SK-N-SH (cell line): Measurements from ENCODE around the gene COLEC12. TPM values are rescaled to one million over a fixed set of nuclear protein-coding genes. Genes with fewer than 3 reads are reported as not detected.

ENCODE experiments used
- CTCF ChIA-PET: fragments of 300-600, 350-600 bp; formaldehyde crosslinking; extraction: SDS; loops from one replicate; lab custom pipeline; 2021; lab: Yijun Ruan, JAX
- POLR2A ChIA-PET: fragments of 350-600 bp; sonication (Branson Sonifier 250); formaldehyde crosslinking; extraction: SDS; loops from one replicate; lab custom pipeline; 2020; ENCODE audit warnings: antibody characterized with exemption, inconsistent platforms; lab: Yijun Ruan, JAX
- DNase-seq: peaks from one replicate; pipeline ENCODE4 v3.0.0; 2012
- H2AFZ ChIP-seq: fragments of 200-600 bp; sonication (generic); 2 replicates; pipeline ENCODE4 v1.8.1; 2016; ENCODE audit warnings: antibody characterized with exemption, mild to moderate bottlenecking, low read depth
- H3F3A ChIP-seq: fragments of 200-600 bp; sonication (generic); replicated peaks from 2 replicates; pipeline ENCODE3; 2016; ENCODE audit warnings: antibody characterized with exemption, mild to moderate bottlenecking; ENCODE audit not compliant: insufficient read depth
- H3K27ac ChIP-seq, 2 experiments: fragments of 200-500 bp in 1 of 2; fragments of 200-600 bp in 1 of 2; sonication (Bioruptor generic) in 1 of 2; sonication (generic), shearing (Covaris generic) in 1 of 2; 2 replicates each; pipeline versions ENCODE4 v1.5.1 to v1.6.1; 2014 to 2016; ENCODE audit warnings: low read depth in 2 of 2, inconsistent platforms in 1 of 2, low read length in 1 of 2, mild to moderate bottlenecking in 1 of 2, mixed read lengths in 1 of 2
- H3K27me3 ChIP-seq: fragments of 200-600 bp; sonication (generic), shearing (Covaris generic); 2 replicates; pipeline ENCODE4 v1.6.1; 2016; ENCODE audit warnings: mixed run types; ENCODE audit not compliant: insufficient read depth
- H3K36me3 ChIP-seq, 2 experiments: fragments of 200-500 bp in 1 of 2; fragments of 200-600 bp in 1 of 2; sonication (Bioruptor generic) in 1 of 2; sonication (generic) in 1 of 2; replicated peaks in 1 of 2; 2 replicates each; pipeline versions ENCODE3 to v1.5.1; 2014 to 2016; ENCODE audit warnings: low read length in 1 of 2, mild to moderate bottlenecking in 1 of 2; ENCODE audit not compliant: insufficient read depth in 2 of 2, control insufficient read depth in 1 of 2
- H3K4me1 ChIP-seq, 2 experiments: fragments of 200-500 bp in 1 of 2; fragments of 200-600 bp in 1 of 2; sonication (Bioruptor generic) in 1 of 2; sonication (generic), shearing (Covaris generic) in 1 of 2; 2 replicates each; pipeline versions ENCODE4 v1.5.1 to v1.6.1; 2014 to 2016; ENCODE audit warnings: low read depth in 1 of 2, low read length in 1 of 2, mixed run types in 1 of 2; ENCODE audit not compliant: insufficient read depth in 2 of 2, control insufficient read depth in 1 of 2
- H3K4me2 ChIP-seq: fragments of 200-600 bp; sonication (generic), shearing (Covaris generic); 2 replicates; pipeline ENCODE4 v1.6.1; 2017; ENCODE audit warnings: mixed run types
- H3K4me3 ChIP-seq, 2 experiments: fragments of 200-500 bp in 1 of 2; fragments of 200-600 bp in 1 of 2; sonication (Bioruptor generic) in 1 of 2; sonication (generic), shearing (Covaris generic) in 1 of 2; 2 replicates each; pipeline versions ENCODE4 v1.5.1 to v1.8.1; 2014 to 2016; ENCODE audit warnings: low read depth in 2 of 2, inconsistent platforms in 1 of 2, low read length in 1 of 2, mild to moderate bottlenecking in 1 of 2, mixed read lengths in 1 of 2, moderate library complexity in 1 of 2
- H3K79me2 ChIP-seq: fragments of 200-600 bp; sonication (generic); 2 replicates; pipeline ENCODE4 v1.8.1; 2017; ENCODE audit warnings: mild to moderate bottlenecking; ENCODE audit not compliant: insufficient read depth
- H3K9ac ChIP-seq: fragments of 200-600 bp; sonication (generic); 2 replicates; pipeline ENCODE4 v1.6.1; 2017; ENCODE audit warnings: mixed run types
- H3K9me2 ChIP-seq: fragments of 200-600 bp; sonication (generic); 2 replicates; pipeline ENCODE4 v1.6.1; 2017; ENCODE audit warnings: mixed run types
- H3K9me3 ChIP-seq: fragments of 200-600 bp; sonication (generic); 2 replicates; pipeline ENCODE4 v1.6.1; 2017; ENCODE audit warnings: mixed run types, mild to moderate bottlenecking, moderate library complexity
- H4K20me1 ChIP-seq: fragments of 200-600 bp; sonication (generic); 2 replicates; pipeline ENCODE4 v1.6.1; 2017; ENCODE audit warnings: mild to moderate bottlenecking, mixed run types; ENCODE audit not compliant: insufficient read depth
- CHD2 ChIP-seq: fragments of 150-350 bp; IDR thresholded peaks from 2 replicates; pipeline ENCODE4 v1.6.1; 2018; ENCODE audit warnings: low read length; ENCODE audit not compliant: partially characterized antibody
- ELF1 ChIP-seq: IDR thresholded peaks from 2 replicates; pipeline ENCODE4 v1.4.0; 2012
- EP300 ChIP-seq, 2 experiments: IDR thresholded peaks; 2 replicates each; pipeline versions ENCODE4 v1.4.0 to v1.6.1; 2012; ENCODE audit warnings: borderline replicate concordance in 1 of 2, low read depth in 1 of 2, low read length in 1 of 2
- EZH2phosphoT487 ChIP-seq: fragments of 200-600 bp; sonication (generic); IDR thresholded peaks from 2 replicates; pipeline ENCODE4 v1.6.1; 2017; ENCODE audit warnings: low read depth, mixed run types, mild to moderate bottlenecking, antibody characterized with exemption, moderate library complexity, borderline replicate concordance
- FOSL2 ChIP-seq: IDR thresholded peaks from 2 replicates; pipeline ENCODE4 v1.4.0; 2012; ENCODE audit warnings: low read depth, mild to moderate bottlenecking, moderate library complexity, borderline replicate concordance
- FOXJ3 ChIP-seq: sonication (generic); formaldehyde crosslinking; IDR thresholded peaks from 2 replicates; pipeline ENCODE4 v1.5.1; 2020; ENCODE audit warnings: mild to moderate bottlenecking, missing genetic modification reagents
- FOXM1 ChIP-seq: IDR thresholded peaks from 2 replicates; pipeline ENCODE4 v1.4.0; 2012; ENCODE audit warnings: low read depth, mild to moderate bottlenecking
- GATA2 ChIP-seq: sonication (generic); formaldehyde crosslinking; IDR thresholded peaks from 2 replicates; pipeline ENCODE4 v1.5.0; 2020; ENCODE audit warnings: mild to moderate bottlenecking, missing genetic modification reagents
- MEF2A ChIP-seq: IDR thresholded peaks from 2 replicates; pipeline ENCODE4 v1.4.0; 2012; ENCODE audit warnings: low read depth, borderline replicate concordance
- MXI1 ChIP-seq: IDR thresholded peaks from 2 replicates; pipeline ENCODE4 v1.6.1; 2012; ENCODE audit warnings: mild to moderate bottlenecking, low read depth, low read length, improper control_type of control experiment
- PBX3 ChIP-seq: IDR thresholded peaks from 2 replicates; pipeline ENCODE4; 2012
- RAD21 ChIP-seq: IDR thresholded peaks from 2 replicates; pipeline ENCODE4 v1.6.1; 2012; ENCODE audit warnings: mild to moderate bottlenecking, low read length
- RFX5 ChIP-seq: IDR thresholded peaks from 2 replicates; pipeline ENCODE4 v1.6.1; 2012; ENCODE audit warnings: mild to moderate bottlenecking, improper control_type of control experiment, low read length
- SIN3A ChIP-seq: IDR thresholded peaks from 2 replicates; pipeline ENCODE4 v1.6.1; 2012; ENCODE audit warnings: low read depth, mild to moderate bottlenecking, low read length, moderate library complexity, borderline replicate concordance
- SMC3 ChIP-seq: IDR thresholded peaks from 2 replicates; pipeline ENCODE4 v1.6.1; 2012; ENCODE audit warnings: low read depth, low read length, improper control_type of control experiment
- TAF1 ChIP-seq: IDR thresholded peaks from 2 replicates; pipeline ENCODE4 v1.6.1; 2012; ENCODE audit warnings: low read depth, mild to moderate bottlenecking, low read length, moderate library complexity, borderline replicate concordance
- TCF12 ChIP-seq: IDR thresholded peaks from 2 replicates; pipeline ENCODE4 v1.4.0; 2012
- WGBS: methylation state at CpG from one replicate; pipeline ENCODE4 v1.1.6; 2017; ENCODE audit warnings: low lambda C conversion rate; 5-methylcytosine and 5-hydroxymethylcytosine counted together
- polyA plus RNA-seq, 3 experiments: library from polyadenylated mRNA; depleted of rRNA; stranded (reverse); fragments of >200 nt; gene quantifications; 2 replicates each; pipeline ENCODE4 v1.2.3, GENCODE V29; 2012
- TF ChIP-seq, protein P1 (sequence below): IDR thresholded peaks from 2 replicates; pipeline ENCODE4 v1.4.0; 2012; ENCODE audit warnings: low read depth, borderline replicate concordance
- TF ChIP-seq, protein P2 (sequence below): IDR thresholded peaks from 2 replicates; pipeline ENCODE4 v1.4.0; 2012; ENCODE audit warnings: low read depth

Gene COLEC12
- polyA plus RNA-seq, 1 of the 3 experiments (the other 2 are of a cell fraction): 41.2 TPM

- H4K20me1 ChIP-seq: no peaks in the 10 kb centered on the region
- peak overlapping the region; percentile 68 for H3K4me2 ChIP-seq
- no peaks in the 10 kb centered on the region for H3K9me2 ChIP-seq
- peak overlapping the region; percentile 65; the same call in 1 of the 2 replicates for H3K9ac ChIP-seq
- ChIA-PET POLR2A (no interaction called here), CTCF (interaction anchor here (0.7 to 1.3 kb wide), 2 partner anchors 18 to 65 kb away, joined by 3 read pairs; no protein-coding TSS in a partner anchor)
- no peaks in the 10 kb centered on the region for H3K27me3 ChIP-seq
- H3K36me3 ChIP-seq: no peaks in the 10 kb centered on the region
- no peak for DNase-seq
- H2AFZ ChIP-seq: peak overlapping the region; percentile 36
- H3K79me2 ChIP-seq: no peaks in the 10 kb centered on the region
- H3K27ac ChIP-seq: peak overlapping the region; percentile 90 to 95
- TF ChIP-seq, protein P1, sequence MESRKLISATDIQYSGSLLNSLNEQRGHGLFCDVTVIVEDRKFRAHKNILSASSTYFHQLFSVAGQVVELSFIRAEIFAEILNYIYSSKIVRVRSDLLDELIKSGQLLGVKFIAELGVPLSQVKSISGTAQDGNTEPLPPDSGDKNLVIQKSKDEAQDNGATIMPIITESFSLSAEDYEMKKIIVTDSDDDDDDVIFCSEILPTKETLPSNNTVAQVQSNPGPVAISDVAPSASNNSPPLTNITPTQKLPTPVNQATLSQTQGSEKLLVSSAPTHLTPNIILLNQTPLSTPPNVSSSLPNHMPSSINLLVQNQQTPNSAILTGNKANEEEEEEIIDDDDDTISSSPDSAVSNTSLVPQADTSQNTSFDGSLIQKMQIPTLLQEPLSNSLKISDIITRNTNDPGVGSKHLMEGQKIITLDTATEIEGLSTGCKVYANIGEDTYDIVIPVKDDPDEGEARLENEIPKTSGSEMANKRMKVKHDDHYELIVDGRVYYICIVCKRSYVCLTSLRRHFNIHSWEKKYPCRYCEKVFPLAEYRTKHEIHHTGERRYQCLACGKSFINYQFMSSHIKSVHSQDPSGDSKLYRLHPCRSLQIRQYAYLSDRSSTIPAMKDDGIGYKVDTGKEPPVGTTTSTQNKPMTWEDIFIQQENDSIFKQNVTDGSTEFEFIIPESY: no peak
- no peak for TF ChIP-seq MXI1
- 92% methylated on average over 1 of the region's 1 CpG for WGBS
- no peaks in the 10 kb centered on the region for H3K9me3 ChIP-seq
- H3K4me3 ChIP-seq: no peak overlapping the region
- H3F3A ChIP-seq: peaks cover 25% of the 10 kb centered on the region
- peaks cover 21 to 55% of the 10 kb centered on the region in 2 experiments for H3K4me1 ChIP-seq
These were observed 104.3 kb downstream of the COLEC12 start for GRCh38 chr18:396251-396555.

GRCh38 chr18:395456-396250 lies 104.8 kb downstream of the COLEC12 start:
- H3K79me2 ChIP-seq: no peaks in the 10 kb centered on the region
- H3K4me3 ChIP-seq: no peak overlapping the region
- H4K20me1 ChIP-seq: no peaks in the 10 kb centered on the region
- peak; percentile 70 for DNase-seq
- 3% methylated on average over 13 of the region's 13 CpGs for WGBS
- no peaks in the 10 kb centered on the region for H3K36me3 ChIP-seq
- no peaks in the 10 kb centered on the region for H3K27me3 ChIP-seq
- no peaks in the 10 kb centered on the region for H3K9me3 ChIP-seq
- H2AFZ ChIP-seq: peak overlapping the region; percentile 36
- ChIA-PET CTCF (interaction anchor here (1.2 to 1.3 kb wide), 2 partner anchors 35 to 66 kb away, joined by 3 read pairs; no protein-coding TSS in a partner anchor), POLR2A (no interaction called here)
- H3K4me2 ChIP-seq: peak overlapping the region; percentile 68
- peak overlapping the region; percentile 65; the same call in 1 of the 2 replicates for H3K9ac ChIP-seq
- peak overlapping the region; percentile 90 to 95 for H3K27ac ChIP-seq
- H3K9me2 ChIP-seq: no peaks in the 10 kb centered on the region
- peaks cover 21 to 58% of the 10 kb centered on the region in 2 experiments for H3K4me1 ChIP-seq
- H3F3A ChIP-seq: peaks cover 25% of the 10 kb centered on the region
- TF ChIP-seq, protein P2, sequence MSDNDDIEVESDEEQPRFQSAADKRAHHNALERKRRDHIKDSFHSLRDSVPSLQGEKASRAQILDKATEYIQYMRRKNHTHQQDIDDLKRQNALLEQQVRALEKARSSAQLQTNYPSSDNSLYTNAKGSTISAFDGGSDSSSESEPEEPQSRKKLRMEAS: peak; percentile 94
- TF ChIP-seq PBX3 (peak; percentile 99), SMC3 (no peak), FOSL2 (peak; percentile 92), RAD21 (peak; percentile 47), EP300 (IDR thresholded peaks at IDR 0.05; ENCODE audit: borderline replicate concordance in 1 of 2, low read depth in 1 of 2, low read length in 1 of 2) (peak; percentile 94 to 97), GATA2 (CRISPR knock-in tag) (peak; percentile 97), RFX5 (no peak), MEF2A (peak; percentile 37; the same call in 1 of the 2 replicates), ELF1 (no peak), EZH2phosphoT487 (no peak), CHD2 (peak; percentile 95), MXI1 (peak; percentile 74; the same call in 1 of the 2 replicates), SIN3A (peak; percentile 87), FOXJ3 (CRISPR knock-in tag) (peak; percentile 96), FOXM1 (peak; percentile 85), TAF1 (no peak; the same call in 1 of the 2 replicates), TCF12 (peak; percentile 99)
- TF ChIP-seq, protein P1: peak; percentile 85
